Osteoblast (primary cell): ENCODE measurements around the gene ARL5C. TPM values are rescaled to one million over a fixed set of nuclear protein-coding genes. Genes with fewer than 3 reads are reported as not detected.
A peak's percentile ranks its signal among the peaks of the same experiment; 100 is the strongest.

ENCODE experiments used
- DNase-seq: peaks from one replicate; pipeline ENCODE4 v3.0.0; 2011; ENCODE audit warnings: low spot score, mixed read lengths; ENCODE audit not compliant: insufficient read length; ENCODE audit errors: missing footprints
- H2AFZ ChIP-seq: 2 replicates; pipeline ENCODE4 v1.6.0; 2011; ENCODE audit warnings: mild to moderate bottlenecking, low read length
- H3K27ac ChIP-seq: 2 replicates; pipeline ENCODE4 v1.5.1; 2011; ENCODE audit warnings: mild to moderate bottlenecking, low read depth, low read length, moderate library complexity
- H3K27me3 ChIP-seq: 2 replicates; pipeline ENCODE4 v1.6.0; 2012; ENCODE audit warnings: mild to moderate bottlenecking, control low read depth, inconsistent platforms, low read length, moderate library complexity; ENCODE audit not compliant: insufficient read depth
- H3K36me3 ChIP-seq: 2 replicates; pipeline ENCODE4 v1.5.1; 2011; ENCODE audit warnings: mild to moderate bottlenecking, low read length, control low read depth, moderate library complexity; ENCODE audit not compliant: insufficient read depth
- H3K4me1 ChIP-seq: 2 replicates; pipeline ENCODE4 v1.5.1; 2011; ENCODE audit warnings: mild to moderate bottlenecking, low read length, control low read depth, moderate library complexity; ENCODE audit not compliant: insufficient read depth
- H3K4me2 ChIP-seq: 2 replicates; pipeline ENCODE4 v1.6.0; 2011; ENCODE audit warnings: mild to moderate bottlenecking, low read length; ENCODE audit not compliant: insufficient read depth
- H3K4me3 ChIP-seq: fragments of 200-600 bp; sonication (generic); 3 replicates; pipeline ENCODE4 v1.5.1; 2012; ENCODE audit warnings: mild to moderate bottlenecking, low read length, inconsistent platforms; ENCODE audit not compliant: insufficient read depth
- H3K79me2 ChIP-seq: 2 replicates; pipeline ENCODE4 v1.6.0; 2012; ENCODE audit warnings: mild to moderate bottlenecking, low read length, control low read depth, inconsistent platforms; ENCODE audit not compliant: insufficient read depth
- H3K9me3 ChIP-seq: 2 replicates; pipeline ENCODE4 v1.5.1; 2011; ENCODE audit warnings: low read depth, low read length, control low read depth
- H4K20me1 ChIP-seq: 2 replicates; pipeline ENCODE4 v1.6.0; 2012; ENCODE audit warnings: mild to moderate bottlenecking, low read length, control low read depth; ENCODE audit not compliant: insufficient read depth
- CTCF ChIP-seq: IDR thresholded peaks from 2 replicates; pipeline ENCODE4 v1.5.1; 2011; ENCODE audit warnings: mild to moderate bottlenecking, low read depth, low read length, moderate library complexity; ENCODE audit errors: extremely low read depth
- total RNA-seq: library from RNA; depleted of rRNA; stranded (reverse); fragments of >200 nt; gene quantifications from 2 replicates; pipeline ENCODE4 v1.2.3, GENCODE V29; 2012

Gene ARL5C
- total RNA-seq, 1 donor, result not detected

- no peak overlapping the region for H2AFZ ChIP-seq
- H3K27me3 ChIP-seq, result no peaks in the 10 kb centered on the region
- H3K36me3 ChIP-seq, result peaks cover 30% of the 10 kb centered on the region
- peaks cover 26% of the 10 kb centered on the region for H4K20me1 ChIP-seq
- peak overlapping the region; percentile 79 for H3K4me2 ChIP-seq
- peaks cover 48% of the 10 kb centered on the region for H3K79me2 ChIP-seq
- H3K9me3 ChIP-seq, result no peaks in the 10 kb centered on the region
- no peak overlapping the region for H3K27ac ChIP-seq
- TF ChIP-seq CTCF, result no peak
- H3K4me1 ChIP-seq, result peaks cover 27% of the 10 kb centered on the region
- peak overlapping the region; percentile 81 for H3K4me3 ChIP-seq
- DNase-seq, result peak; percentile 86
These were observed 30.4 kb upstream of the ARL5C start for GRCh38 chr17:39196241-39196807.

DNA sequence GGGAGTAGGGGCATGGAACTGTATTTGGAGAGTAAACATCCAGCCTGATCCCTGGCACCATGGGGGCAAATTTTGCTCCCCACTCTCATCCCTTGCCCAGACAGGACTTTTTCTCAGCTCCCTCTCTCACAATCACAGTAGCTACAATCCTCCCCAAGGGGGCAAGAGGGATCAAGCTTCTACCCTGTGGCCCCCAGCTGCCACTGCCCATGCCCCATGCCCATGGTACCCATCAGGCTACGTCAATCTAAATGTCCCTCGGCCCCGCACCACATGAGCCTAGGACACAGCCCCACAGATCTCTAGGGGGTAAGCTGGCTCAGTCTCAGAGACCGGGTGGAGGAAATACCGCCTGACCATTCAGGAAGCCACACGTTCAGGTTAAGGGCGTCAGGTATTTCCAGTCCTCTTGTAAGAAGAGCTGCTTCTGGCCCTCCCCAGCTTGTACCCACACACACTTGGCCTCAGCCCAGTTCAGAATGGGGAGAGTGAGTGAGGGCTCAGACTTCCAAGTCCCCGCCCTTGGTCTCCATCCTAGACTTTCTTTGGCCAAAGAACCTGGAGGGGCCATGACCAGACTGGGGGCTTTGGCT, 29.7 kb upstream of the ARL5C start:
- no peaks in the 10 kb centered on the region for H3K27me3 ChIP-seq
- no peak for TF ChIP-seq CTCF
- no peak overlapping the region for H3K27ac ChIP-seq
- H3K36me3 ChIP-seq, result peaks cover 29% of the 10 kb centered on the region
- H4K20me1 ChIP-seq, result peaks cover 21% of the 10 kb centered on the region
- peak; percentile 86 for DNase-seq
- H3K79me2 ChIP-seq, result peaks cover 41% of the 10 kb centered on the region
- no peak overlapping the region for H2AFZ ChIP-seq
- H3K4me2 ChIP-seq, result peak overlapping the region; percentile 79
- peaks cover 21% of the 10 kb centered on the region for H3K4me1 ChIP-seq
- H3K4me3 ChIP-seq, result peak overlapping the region; percentile 81
- H3K9me3 ChIP-seq, result no peaks in the 10 kb centered on the region

DNA sequence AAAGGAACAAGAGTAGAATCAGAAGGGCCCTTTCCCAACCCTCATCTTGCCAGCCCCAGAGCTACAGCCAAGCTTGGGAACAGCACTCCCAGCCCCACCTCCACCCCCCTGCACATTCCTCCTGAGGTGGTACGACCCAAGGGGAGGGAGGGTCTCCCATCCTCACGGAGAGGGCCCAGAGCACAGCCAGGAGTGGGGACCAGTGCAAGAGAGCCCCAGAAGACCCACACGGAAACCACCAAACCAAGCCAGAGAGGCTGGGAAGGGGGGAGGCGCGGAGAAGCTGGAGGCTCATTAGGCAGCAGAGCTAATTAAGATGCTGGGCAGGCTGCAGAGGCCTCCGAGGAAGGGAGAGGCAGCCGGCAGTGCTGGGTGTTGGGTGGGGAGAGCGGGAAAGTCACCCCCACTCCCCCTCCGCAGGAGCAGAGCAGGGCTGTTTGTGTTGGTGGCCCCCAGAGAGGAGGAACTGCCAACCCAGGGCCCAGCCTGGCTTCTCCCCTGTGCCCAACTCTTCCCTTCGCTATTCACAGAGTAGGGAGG, 29.1 kb upstream of the ARL5C start:
- H3K27me3 ChIP-seq, result no peaks in the 10 kb centered on the region
- H3K36me3 ChIP-seq, result peaks cover 31% of the 10 kb centered on the region
- H3K27ac ChIP-seq, result no peak overlapping the region
- H3K4me1 ChIP-seq, result peaks cover 21% of the 10 kb centered on the region
- peaks cover 20% of the 10 kb centered on the region for H4K20me1 ChIP-seq
- no peak overlapping the region for H3K4me3 ChIP-seq
- DNase-seq, result peak; percentile 60
- H3K9me3 ChIP-seq, result no peaks in the 10 kb centered on the region
- H3K79me2 ChIP-seq, result peaks cover 36% of the 10 kb centered on the region
- TF ChIP-seq CTCF, result no peak
- H2AFZ ChIP-seq, result no peak overlapping the region
- peak overlapping the region; percentile 79 for H3K4me2 ChIP-seq
